Esophagus muscularis mucosa (tissue), 4 donors: ENCODE measurements around the gene PODNL1.

Source experiments
- CTCF ChIP-seq, 3 experiments: fragments of 200-600 bp in 2 of 3; fragments of 450-650 bp in 1 of 3; sonication (generic) in 2 of 3; IDR thresholded peaks; one replicate each; pipeline ENCODE4 v1.5.1; 2017 to 2019; ENCODE audit warnings: antibody characterized with exemption in 3 of 3, mild to moderate bottlenecking in 2 of 3, moderate library complexity in 1 of 3
- EP300 ChIP-seq: sonication (generic); formaldehyde crosslinking; IDR thresholded peaks from one replicate; pipeline ENCODE4 v1.6.1; 2017; ENCODE audit warnings: antibody characterized with exemption
- POLR2A ChIP-seq: fragments of 450-650 bp; IDR thresholded peaks from one replicate; pipeline ENCODE4 v1.6.1; 2017; ENCODE audit warnings: antibody characterized with exemption, moderate library complexity, mild to moderate bottlenecking, low read depth
- POLR2AphosphoS5 ChIP-seq, 2 donors: sonication (generic); formaldehyde crosslinking; IDR thresholded peaks; one replicate each; pipeline ENCODE4 v1.6.1; 2017; ENCODE audit warnings: antibody characterized with exemption in 2 of 2

DNA sequence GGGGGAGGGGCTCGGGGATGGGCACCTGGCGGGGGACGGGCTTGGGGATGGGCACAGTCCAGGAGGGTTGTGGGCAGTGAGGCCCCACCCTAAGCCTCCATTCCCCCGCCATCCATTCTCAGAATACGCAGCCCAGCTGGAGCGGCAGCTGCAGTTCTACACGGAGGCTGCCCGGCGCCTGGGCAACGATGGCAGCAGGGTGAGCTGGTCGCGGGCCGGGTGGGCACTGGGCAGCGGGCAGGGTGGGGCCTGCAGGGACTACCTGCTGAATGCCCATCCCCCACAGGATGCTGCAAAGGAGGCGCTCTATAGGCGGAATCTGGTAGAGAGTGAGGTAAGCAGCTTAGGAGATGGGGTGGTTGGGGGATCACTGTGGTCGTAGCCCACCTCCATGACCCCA lies 8.3 kb downstream of the PODNL1 start:
- TF ChIP-seq CTCF (IDR thresholded peaks at IDR 0.05) (no peak), POLR2A (no peak), POLR2AphosphoS5 (IDR thresholded peaks at IDR 0.05) (no peak), EP300 (no peak)
